ENCODE measurements around the gene CCDC182.

CCDC182 gene

DNA sequence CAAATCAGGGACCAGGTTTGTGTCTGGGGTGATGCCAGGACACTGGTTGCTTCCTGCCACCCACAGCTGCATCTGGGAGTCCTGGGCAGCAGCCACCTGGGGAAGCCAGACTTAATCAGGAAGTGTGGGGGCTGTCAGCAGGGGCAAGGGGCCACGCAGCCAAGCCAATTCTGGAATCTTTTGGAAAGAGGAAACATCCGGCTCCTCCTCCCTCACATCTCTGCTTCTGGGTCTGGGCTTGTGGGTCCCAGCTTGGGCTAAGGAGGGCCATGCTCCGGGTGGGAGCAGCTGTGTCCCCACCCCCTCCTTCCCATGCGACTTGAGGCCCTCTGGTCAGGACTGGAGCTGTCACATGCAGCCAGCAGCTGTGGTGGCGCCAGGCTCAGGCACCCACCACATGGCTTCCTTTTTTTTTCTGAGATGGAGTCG is 37.0 kb upstream of the CCDC182 start:
- TF ChIP-seq, protein P1, sequence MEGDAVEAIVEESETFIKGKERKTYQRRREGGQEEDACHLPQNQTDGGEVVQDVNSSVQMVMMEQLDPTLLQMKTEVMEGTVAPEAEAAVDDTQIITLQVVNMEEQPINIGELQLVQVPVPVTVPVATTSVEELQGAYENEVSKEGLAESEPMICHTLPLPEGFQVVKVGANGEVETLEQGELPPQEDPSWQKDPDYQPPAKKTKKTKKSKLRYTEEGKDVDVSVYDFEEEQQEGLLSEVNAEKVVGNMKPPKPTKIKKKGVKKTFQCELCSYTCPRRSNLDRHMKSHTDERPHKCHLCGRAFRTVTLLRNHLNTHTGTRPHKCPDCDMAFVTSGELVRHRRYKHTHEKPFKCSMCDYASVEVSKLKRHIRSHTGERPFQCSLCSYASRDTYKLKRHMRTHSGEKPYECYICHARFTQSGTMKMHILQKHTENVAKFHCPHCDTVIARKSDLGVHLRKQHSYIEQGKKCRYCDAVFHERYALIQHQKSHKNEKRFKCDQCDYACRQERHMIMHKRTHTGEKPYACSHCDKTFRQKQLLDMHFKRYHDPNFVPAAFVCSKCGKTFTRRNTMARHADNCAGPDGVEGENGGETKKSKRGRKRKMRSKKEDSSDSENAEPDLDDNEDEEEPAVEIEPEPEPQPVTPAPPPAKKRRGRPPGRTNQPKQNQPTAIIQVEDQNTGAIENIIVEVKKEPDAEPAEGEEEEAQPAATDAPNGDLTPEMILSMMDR (IDR thresholded peaks at IDR 0.05; ENCODE audit: borderline replicate concordance, extremely low read depth, low read length, poor library complexity, severe bottlenecking), result peak; percentile 10
- no peak for TF ChIP-seq EZH2 (IDR thresholded peaks at IDR 0.05; ENCODE audit: borderline replicate concordance, low read depth, low read length, severe bottlenecking)
- Histone ChIP-seq H3K9ac (ENCODE audit: low read depth, low read length) (peak overlapping the region; percentile 48), H3K4me1 (ENCODE audit: insufficient read depth, low read length) (peaks cover 33% of the 10 kb centered on the region), H3K36me3 (ENCODE audit: insufficient read depth, low read length) (no peaks in the 10 kb centered on the region), H2AFZ (ENCODE audit: low read depth, low read length) (peak overlapping the region; percentile 62; the same call in 1 of the 2 replicates), H3K4me2 (ENCODE audit: insufficient read depth, low read length) (peak overlapping the region; percentile 60), H3K27me3 (ENCODE audit: insufficient read depth, low read length, poor library complexity) (no peaks in the 10 kb centered on the region), H3K79me2 (ENCODE audit: insufficient read depth, low read length) (no peaks in the 10 kb centered on the region), H3K4me3 (ENCODE audit: low read depth in 1 of 2, low read length in 2 of 2) (peak overlapping the region in 1 of 2 experiments; percentile 39; a peak in 2 of 4 replicates), H4K20me1 (ENCODE audit: insufficient read depth, low read length) (no peaks in the 10 kb centered on the region), H3K9me3 (ENCODE audit: insufficient read depth, low read length, severe bottlenecking) (no peaks in the 10 kb centered on the region), H3K27ac (ENCODE audit: low read length) (peak overlapping the region; percentile 91)
- ATAC-seq (ENCODE audit: insufficient read depth, low read depth), result peak; percentile 79
- DNase-seq, result peak; percentile 86

- H4K20me1 ChIP-seq (ENCODE audit: insufficient read depth, low read length), result no peaks in the 10 kb centered on the region
- DNase-seq, result no peak
- H3K36me3 ChIP-seq (ENCODE audit: insufficient read depth, low read length), result no peaks in the 10 kb centered on the region
- H3K4me2 ChIP-seq (ENCODE audit: insufficient read depth, low read length), result peak overlapping the region; percentile 60
- no peak for ATAC-seq (ENCODE audit: insufficient read depth, low read depth)
- H3K9ac ChIP-seq (ENCODE audit: low read depth, low read length), result peak overlapping the region; percentile 48; the same call in 1 of the 2 replicates
- TF ChIP-seq, protein P1 (IDR thresholded peaks at IDR 0.05; ENCODE audit: borderline replicate concordance, extremely low read depth, low read length, poor library complexity, severe bottlenecking), result no peak
- TF ChIP-seq EZH2 (IDR thresholded peaks at IDR 0.05; ENCODE audit: borderline replicate concordance, low read depth, low read length, severe bottlenecking), result no peak
- no peaks in the 10 kb centered on the region for H3K27me3 ChIP-seq (ENCODE audit: insufficient read depth, low read length, poor library complexity)
- no peak overlapping the region for H3K4me3 ChIP-seq (ENCODE audit: low read depth in 1 of 2, low read length in 2 of 2)
- peak overlapping the region; percentile 91 for H3K27ac ChIP-seq (ENCODE audit: low read length)
- H2AFZ ChIP-seq (ENCODE audit: low read depth, low read length), result no peak overlapping the region
- peaks cover 33% of the 10 kb centered on the region for H3K4me1 ChIP-seq (ENCODE audit: insufficient read depth, low read length)
- H3K79me2 ChIP-seq (ENCODE audit: insufficient read depth, low read length), result no peaks in the 10 kb centered on the region
- no peaks in the 10 kb centered on the region for H3K9me3 ChIP-seq (ENCODE audit: insufficient read depth, low read length, severe bottlenecking)
Measured at GRCh38 chr17:57781386-57782061, 36.4 kb upstream of the CCDC182 start.

DNA sequence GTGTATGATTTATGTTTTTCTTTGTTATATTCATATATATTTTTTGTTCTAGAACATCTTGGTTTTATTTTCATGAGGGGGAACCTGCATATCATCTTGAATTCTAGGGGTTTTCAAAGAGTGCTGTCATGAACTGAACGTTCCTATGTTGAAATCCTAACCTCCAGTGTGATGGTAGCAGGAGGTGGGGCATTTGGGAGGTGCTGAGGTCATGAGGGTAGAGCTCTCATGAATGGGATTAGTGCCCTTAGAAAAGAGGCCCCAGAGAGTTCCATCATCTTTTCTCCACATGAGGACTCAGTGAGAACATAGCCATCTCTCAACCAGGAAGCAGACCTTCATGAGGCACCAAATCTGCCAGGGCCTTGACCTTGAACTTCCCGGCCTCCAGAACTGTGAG is 34.6 kb upstream of the CCDC182 start:
- H3K27me3 ChIP-seq (ENCODE audit: insufficient read depth, low read length, poor library complexity), result no peaks in the 10 kb centered on the region
- no peak overlapping the region for H3K27ac ChIP-seq (ENCODE audit: low read length)
- no peak overlapping the region for H3K4me3 ChIP-seq (ENCODE audit: low read depth in 1 of 2, low read length in 2 of 2)
- no peaks in the 10 kb centered on the region for H3K9me3 ChIP-seq (ENCODE audit: insufficient read depth, low read length, severe bottlenecking)
- no peaks in the 10 kb centered on the region for H4K20me1 ChIP-seq (ENCODE audit: insufficient read depth, low read length)
- H3K4me2 ChIP-seq (ENCODE audit: insufficient read depth, low read length), result no peak overlapping the region
- DNase-seq (no peak), ATAC-seq (ENCODE audit: insufficient read depth, low read depth) (no peak)
- H3K79me2 ChIP-seq (ENCODE audit: insufficient read depth, low read length), result no peaks in the 10 kb centered on the region
- H3K9ac ChIP-seq (ENCODE audit: low read depth, low read length), result no peak overlapping the region
- no peak overlapping the region for H2AFZ ChIP-seq (ENCODE audit: low read depth, low read length)
- H3K4me1 ChIP-seq (ENCODE audit: insufficient read depth, low read length), result peaks cover 33% of the 10 kb centered on the region
- no peaks in the 10 kb centered on the region for H3K36me3 ChIP-seq (ENCODE audit: insufficient read depth, low read length)
- TF ChIP-seq, protein P1 (IDR thresholded peaks at IDR 0.05; ENCODE audit: borderline replicate concordance, extremely low read depth, low read length, poor library complexity, severe bottlenecking), result no peak
- TF ChIP-seq EZH2 (IDR thresholded peaks at IDR 0.05; ENCODE audit: borderline replicate concordance, low read depth, low read length, severe bottlenecking), result no peak

Measured in DND-41 (cell line).